GM21723 (cell line): ENCODE data around the gene ZNFX1.
"Not testable (repeated sequence)": the region's sequence is repeated elsewhere in the genome, so short reads cannot be mapped to it uniquely, and the experiment has no call there.

Experiments used
- ATAC-seq: cut with Tn5 transposase; IDR thresholded peaks from one replicate; pipeline ENCODE4 v1.9.1; 2021; ENCODE audit warnings: mild to moderate bottlenecking, moderate library complexity; ENCODE audit not compliant: unreplicated experiment

Gene ZNFX1

DNA sequence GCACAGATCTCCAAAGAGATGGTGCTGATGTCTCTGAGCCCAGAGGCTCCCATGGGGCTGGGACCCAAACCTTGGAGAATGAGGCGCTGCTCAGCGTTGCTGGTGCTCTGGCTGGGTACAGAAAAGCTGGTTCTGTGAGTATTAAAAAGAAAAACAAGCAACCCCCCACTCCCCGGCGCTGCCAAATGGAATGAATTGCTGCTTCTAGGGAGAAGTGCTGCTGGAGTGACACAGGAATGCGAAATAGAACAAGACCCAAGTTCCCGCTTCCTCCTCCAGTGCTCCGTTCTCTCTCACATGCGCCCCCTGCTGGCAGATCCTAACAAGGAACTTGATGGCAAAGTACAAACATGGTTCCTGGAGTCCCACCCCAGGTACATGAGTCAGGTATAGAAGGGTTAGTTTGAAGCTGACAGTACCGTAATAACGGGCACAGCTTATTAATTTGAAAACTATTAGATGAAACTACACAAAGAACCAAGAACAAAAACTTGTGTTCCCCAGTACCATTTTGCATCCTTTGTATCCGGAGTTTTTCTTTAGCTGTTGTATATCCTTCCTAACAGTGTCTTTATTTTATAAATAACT, 60.8 kb downstream of the ZNFX1 start:
- ATAC-seq = no peak

DNA sequence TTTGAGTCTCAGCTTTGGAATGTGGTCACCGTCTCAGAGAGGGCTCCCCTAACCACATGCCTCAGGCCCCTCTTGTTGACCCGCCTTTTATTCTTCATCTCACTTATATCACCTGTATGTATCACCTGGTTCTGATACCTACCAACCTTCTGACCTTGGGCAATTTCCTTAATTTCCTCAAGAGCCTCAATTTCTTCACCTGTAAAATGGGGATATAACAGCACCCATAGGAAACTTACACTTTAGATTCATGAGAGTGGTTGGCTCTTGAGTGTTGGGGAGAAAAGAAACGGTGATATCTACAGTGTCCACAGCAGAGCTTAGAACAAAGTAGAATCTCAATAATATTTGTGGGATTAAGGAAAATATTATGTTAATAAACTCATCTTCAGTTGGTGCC, 62.6 kb downstream of the ZNFX1 start:
- ATAC-seq = no peak

DNA sequence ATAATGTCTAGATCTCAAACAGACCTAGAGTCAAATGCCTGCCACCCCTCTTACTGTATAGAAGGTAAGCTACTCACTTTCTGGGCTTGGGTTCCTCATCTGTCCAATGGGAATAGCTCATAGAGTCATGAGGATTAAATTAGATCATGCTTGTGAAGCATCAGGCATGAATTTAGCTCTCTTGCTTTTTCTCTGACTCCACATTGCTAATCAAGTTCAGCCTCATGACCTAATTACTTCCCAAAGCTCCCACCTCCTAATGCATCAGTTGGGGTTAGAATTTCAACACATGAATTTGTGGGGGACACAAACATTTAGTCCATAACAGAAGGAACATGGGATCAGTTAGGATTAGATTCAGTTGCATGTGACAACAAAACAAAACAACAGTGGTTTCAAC, 63.3 kb downstream of the ZNFX1 start:
- no peak for ATAC-seq

DNA sequence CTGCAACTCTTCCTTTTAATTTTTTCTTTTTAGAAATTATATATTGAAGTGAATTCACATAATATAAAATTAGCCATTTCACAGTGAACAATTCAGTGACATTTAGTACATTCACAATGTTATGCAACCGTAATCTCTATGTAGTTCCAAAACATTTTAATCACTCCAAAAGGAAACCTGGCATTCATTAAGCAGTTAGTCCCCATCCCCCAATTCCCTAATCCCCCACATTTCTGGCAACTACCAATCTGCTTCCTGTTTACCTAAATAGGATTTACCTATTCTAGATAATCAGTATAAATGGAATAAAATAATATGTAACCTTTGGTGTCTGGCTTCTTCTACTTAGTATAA, 67.1 kb downstream of the ZNFX1 start:
- ATAC-seq = no peak

DNA sequence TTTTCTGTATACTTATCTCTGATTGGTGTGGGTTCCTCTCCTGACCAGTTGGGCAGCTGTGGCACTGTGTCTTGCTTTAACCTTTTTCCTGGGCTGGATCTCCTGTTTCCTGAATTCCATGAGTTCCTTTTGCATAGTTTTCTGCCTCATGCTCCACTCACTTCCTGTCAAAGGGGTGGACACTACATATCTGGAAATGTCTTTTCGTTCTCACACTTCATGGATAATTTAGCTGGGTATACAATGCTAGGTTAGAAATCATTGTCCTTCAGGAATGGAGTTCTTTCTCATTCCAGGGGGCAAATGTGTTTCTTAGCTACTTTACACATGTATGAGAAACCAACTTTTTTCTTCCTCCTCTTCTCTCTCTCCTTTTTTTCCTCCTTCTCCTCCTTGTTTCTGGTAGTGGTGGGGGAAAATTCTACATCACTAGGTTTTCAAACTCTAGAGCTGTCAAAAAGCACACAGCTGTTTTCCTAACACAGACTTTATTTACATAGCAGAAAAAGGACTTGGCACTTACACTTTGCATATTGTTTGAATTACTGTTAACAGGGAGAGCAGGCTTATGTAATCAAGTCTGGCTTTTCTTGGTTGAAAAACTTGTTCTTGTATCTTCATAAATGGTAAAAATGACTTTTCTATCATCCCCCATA, 67.6 kb downstream of the ZNFX1 start:
- ATAC-seq = no peak

DNA sequence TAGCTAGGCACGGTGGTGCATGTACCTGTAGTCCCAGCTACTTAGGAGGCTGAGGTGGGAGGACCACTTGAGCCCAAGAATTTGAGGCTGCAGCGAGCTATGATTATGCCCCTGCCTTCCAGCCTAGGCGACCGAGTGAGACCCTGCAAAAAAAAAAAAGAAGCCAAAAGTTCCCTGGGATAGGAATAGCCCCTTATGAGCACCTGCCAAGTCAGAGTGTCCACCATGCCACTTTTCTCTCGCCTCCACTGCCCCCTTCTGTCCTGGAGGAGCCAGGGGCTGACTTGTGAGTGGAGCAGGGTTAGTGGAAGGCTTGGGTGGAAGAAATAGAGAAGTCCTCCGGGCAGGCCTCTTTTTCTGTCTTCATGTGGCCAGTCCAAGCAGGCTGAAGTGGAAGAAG, 70.8 kb downstream of the ZNFX1 start:
- no peak for ATAC-seq

DNA sequence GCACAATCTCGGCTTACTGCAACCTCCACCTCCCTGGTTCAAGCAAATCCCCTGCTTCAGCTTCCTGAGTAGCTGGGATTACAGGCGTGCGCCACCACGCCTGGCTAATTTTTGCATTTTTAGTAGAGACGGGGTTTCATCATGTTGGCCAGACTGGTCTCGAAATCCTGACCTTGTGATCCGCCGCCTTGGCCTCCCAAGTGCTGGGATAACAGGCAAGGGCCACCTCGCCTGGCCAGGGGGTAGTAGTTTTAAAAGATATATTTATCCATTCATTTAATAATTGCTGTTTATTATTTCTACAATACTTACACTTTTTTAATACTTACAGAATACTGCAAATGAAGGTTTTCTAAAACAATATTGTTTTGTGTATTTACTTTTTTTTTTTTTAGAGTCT, 74.1 kb downstream of the ZNFX1 start:
- no peak for ATAC-seq

DNA sequence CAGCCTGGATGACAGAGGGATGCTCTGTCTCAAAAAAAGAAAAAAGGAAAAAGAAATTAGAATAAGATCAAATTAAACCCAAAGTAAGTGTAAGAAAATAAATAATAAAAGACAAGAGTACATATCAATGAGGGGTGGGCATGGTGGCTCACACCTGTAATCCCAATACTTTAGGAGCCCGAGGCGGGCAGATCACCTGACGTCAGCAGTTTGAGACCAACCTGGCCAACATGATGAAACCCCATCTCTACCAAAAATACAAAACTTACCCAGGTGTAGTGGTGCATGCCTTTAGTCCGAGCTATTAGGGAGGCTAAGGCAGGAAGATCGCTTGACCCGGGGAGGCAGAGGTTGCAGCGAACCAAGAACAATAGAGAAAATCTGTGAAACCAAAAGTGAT, 74.8 kb downstream of the ZNFX1 start:
- no peak for ATAC-seq

DNA sequence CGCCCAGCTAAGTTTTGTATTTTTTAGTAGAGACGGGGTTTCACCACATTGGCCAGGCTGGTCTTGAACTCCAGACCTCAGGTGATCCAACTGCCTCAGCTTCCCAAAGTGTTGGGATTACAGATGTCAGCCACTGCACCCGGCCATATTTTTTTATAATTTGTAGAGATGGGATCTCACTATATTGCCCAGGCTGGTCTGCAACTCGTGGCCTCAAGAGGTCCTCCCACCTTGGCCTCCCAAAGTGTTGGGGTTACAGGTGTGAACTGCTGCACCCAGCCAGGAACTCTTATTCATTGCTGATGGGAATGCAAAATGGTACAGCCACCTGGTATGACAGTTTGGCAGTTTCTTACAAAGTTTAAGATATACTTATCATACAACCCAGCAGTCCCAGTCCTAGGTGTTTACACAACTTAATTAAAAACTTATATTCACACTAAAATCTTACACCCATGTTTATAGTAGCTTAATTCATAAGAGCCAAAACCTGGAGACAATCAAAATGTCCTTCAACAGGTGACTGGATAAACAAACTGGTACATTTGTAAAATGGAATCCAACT, 78.0 kb downstream of the ZNFX1 start:
- no peak for ATAC-seq

DNA sequence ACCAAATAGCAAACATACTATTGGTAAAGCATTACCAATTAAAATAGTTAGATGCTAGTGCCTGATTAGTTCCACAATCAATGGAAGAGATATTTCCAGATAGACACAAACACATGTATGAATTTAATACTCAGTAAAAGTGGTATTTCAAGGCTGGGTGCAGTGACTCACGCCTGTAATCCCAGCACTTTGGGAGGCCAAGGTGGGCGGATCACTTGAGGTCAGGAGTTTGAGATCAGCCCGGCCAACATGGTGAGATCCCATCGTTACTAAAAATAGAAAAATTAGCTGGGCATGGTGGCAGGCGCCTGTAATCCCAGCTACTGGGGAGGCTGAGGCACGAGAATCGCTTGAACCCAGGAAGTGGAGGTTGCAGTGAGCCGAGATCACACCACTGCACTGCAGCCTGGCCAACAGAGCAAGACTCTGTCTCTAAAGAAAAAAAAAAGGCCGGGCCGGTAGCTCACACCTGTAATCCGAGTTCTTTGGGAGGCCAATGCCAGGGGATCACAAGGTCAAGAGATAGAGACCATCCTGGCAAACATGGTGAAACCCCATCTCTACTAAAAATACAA, 84.8 kb downstream of the ZNFX1 start:
- not testable (repeated sequence) for ATAC-seq
